ENCODE measurements around the gene MUC4.
"Not testable (repeated sequence)": the region's sequence is repeated elsewhere in the genome, so short reads cannot be mapped to it uniquely, and the experiment has no call there.

Gene MUC4

DNA sequence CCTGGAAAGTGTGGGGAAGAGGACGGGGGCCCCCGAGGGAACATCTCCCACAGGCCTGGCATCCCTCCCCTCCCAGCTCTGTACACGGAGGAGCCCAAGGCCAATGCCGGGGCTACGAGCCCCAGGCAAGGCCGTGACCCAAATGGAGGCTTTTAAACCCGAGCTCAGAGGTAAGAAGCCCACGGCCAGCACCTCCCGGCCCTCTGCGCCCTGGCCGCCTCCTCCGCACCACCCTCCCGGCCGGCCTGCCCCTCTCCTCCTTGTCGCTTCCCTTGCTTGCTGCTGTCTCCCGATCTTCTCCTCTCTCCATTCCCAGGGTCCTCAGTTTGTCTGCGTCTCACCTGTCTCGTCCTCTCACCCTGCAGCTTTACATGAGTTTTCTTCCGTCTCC, 1.3 kb downstream of the MUC4 start:
- no peak for DNase-seq (ENCODE audit: low read depth in 1 of 2, low spot score in 1 of 2)

- no peak for DNase-seq (ENCODE audit: low read depth in 1 of 2, low spot score in 1 of 2)
Measured at GRCh38 chr3:195809796-195810454, 1.8 kb downstream of the MUC4 start.

- DNase-seq (ENCODE audit: low read depth in 1 of 2, low spot score in 1 of 2): no peak
Measured at GRCh38 chr3:195809291-195809785, 2.4 kb downstream of the MUC4 start.

- no peak for DNase-seq (ENCODE audit: low read depth in 1 of 2, low spot score in 1 of 2)
Measured at GRCh38 chr3:195808741-195809290, 2.9 kb downstream of the MUC4 start.

- DNase-seq (ENCODE audit: low read depth in 1 of 2, low spot score in 1 of 2): no peak
Measured at GRCh38 chr3:195807681-195808121, 4.0 kb downstream of the MUC4 start.

DNA sequence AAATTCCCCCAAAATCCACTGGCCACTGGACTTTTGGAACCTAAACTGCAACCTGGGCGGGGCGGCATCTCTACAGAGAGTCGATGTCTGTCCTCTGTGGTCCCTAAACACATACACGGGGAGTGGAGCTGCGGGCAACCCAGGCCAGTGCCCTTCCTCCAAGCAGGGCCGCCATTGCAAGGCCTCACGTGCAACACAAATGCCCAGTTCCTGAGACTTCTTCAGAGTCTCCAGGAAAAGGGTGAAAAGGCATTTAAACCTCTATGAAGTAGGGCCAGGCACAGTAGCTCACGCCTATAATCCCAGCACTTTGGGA, 4.9 kb downstream of the MUC4 start:
- no peak for DNase-seq (ENCODE audit: low read depth in 1 of 2, low spot score in 1 of 2)

GRCh38 chr3:195806211-195806915, 5.4 kb downstream of the MUC4 start:
- no peak for DNase-seq (ENCODE audit: low read depth in 1 of 2, low spot score in 1 of 2)

GRCh38 chr3:195805588-195805987, 6.1 kb downstream of the MUC4 start:
- DNase-seq (ENCODE audit: low read depth in 1 of 2, low spot score in 1 of 2): not testable (repeated sequence)

GRCh38 chr3:195805181-195805580, 6.5 kb downstream of the MUC4 start:
- DNase-seq (ENCODE audit: low read depth in 1 of 2, low spot score in 1 of 2): no peak

- no peak for DNase-seq (ENCODE audit: low read depth in 1 of 2, low spot score in 1 of 2)
Measured at GRCh38 chr3:195803289-195803908, 8.3 kb downstream of the MUC4 start.

DNA sequence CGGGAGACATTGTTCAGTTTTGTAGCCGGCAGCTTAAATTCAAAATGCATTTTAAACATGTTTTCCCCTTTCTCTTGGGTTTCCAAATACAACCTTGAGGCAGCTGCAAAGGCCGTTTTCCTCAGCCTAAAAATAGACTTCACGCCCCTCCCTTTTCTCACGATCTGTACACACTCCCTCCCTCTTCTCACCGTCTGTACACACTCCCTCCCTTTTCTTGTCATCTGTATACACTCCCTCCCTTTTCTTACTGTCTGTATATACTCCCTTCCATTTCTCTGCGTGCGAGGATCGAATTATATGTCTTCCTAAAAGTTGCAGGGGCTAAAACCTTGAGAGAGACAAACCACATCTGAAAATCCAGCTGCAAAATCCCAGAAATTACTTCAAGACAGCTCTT, 8.9 kb downstream of the MUC4 start:
- DNase-seq (ENCODE audit: low read depth in 1 of 2, low spot score in 1 of 2): no peak

DNA sequence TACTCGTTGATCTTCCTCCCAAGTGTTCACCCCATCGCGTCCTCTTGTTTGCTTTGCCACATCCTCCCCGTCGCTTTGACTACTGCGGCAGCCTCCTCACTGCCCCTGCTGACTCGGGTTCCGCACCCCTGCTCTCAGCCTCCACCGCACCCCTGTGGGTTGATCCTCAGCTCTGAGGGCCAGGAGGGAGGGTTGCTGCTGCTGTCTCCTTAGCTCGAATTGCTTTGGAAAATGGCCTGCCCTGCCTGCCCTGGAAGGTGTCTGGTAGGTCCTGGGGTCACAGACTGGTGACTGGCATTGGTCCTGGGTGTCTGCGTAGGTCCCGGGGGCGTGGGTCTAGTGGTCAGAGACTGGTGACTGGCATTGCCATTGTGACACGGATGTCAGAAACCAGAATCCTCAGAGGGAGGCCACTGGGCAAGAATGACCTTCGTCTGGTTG, 9.4 kb downstream of the MUC4 start:
- no peak for DNase-seq (ENCODE audit: low read depth in 1 of 2, low spot score in 1 of 2)

GRCh38 chr3:195801251-195802183, 10.2 kb downstream of the MUC4 start:
- DNase-seq (ENCODE audit: low read depth in 1 of 2, low spot score in 1 of 2): no peak

- DNase-seq (ENCODE audit: low read depth in 1 of 2, low spot score in 1 of 2): no peak
Measured at GRCh38 chr3:195800240-195800639, 11.5 kb downstream of the MUC4 start.

- no peak for DNase-seq (ENCODE audit: low read depth in 1 of 2, low spot score in 1 of 2)
Measured at GRCh38 chr3:195796795-195797194, 14.9 kb downstream of the MUC4 start.

DNA sequence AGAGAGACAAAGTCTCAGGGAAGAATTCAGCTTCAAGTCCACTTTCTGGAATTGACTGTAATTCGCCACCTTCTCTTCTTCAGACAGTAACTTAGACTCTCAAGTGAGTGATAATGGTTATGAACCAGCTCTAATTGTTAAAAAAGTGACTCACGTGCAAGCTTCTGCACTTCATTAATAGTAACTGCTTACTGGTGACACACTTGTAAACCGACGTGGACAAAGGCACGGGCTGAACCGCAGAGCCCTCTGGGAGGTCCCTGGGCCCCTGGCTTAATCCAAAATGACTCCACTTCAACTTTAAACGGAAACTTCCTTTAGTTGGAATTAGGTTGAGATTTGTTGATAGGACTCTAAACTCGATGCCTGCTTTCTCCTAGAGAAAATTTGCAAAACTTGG, 17.0 kb downstream of the MUC4 start:
- DNase-seq (ENCODE audit: low read depth in 1 of 2, low spot score in 1 of 2): no peak

GRCh38 chr3:195792621-195793020, 19.1 kb downstream of the MUC4 start:
- DNase-seq (ENCODE audit: low read depth in 1 of 2, low spot score in 1 of 2): not testable (repeated sequence)

DNA sequence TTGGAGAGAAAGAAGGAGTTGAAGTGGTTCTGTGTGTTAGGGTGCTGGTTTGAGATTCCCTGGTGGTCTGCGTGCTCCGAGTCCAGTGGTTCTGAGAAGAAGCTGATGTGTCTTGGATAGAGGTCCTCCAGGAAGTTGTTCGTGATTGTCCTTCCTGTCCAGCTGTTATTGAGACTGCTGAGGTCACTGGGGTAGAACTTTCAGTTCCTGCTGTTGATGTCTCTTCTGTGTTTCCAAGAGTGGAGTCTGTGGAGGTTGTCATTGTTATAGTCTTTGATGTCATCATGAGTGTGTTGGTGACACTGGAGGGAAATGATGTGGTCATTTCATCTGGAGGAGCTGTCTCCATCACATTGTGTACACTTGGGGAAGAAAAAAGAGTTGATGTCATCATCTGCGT, 20.8 kb downstream of the MUC4 start:
- no peak for DNase-seq (ENCODE audit: low read depth in 1 of 2, low spot score in 1 of 2)

DNA sequence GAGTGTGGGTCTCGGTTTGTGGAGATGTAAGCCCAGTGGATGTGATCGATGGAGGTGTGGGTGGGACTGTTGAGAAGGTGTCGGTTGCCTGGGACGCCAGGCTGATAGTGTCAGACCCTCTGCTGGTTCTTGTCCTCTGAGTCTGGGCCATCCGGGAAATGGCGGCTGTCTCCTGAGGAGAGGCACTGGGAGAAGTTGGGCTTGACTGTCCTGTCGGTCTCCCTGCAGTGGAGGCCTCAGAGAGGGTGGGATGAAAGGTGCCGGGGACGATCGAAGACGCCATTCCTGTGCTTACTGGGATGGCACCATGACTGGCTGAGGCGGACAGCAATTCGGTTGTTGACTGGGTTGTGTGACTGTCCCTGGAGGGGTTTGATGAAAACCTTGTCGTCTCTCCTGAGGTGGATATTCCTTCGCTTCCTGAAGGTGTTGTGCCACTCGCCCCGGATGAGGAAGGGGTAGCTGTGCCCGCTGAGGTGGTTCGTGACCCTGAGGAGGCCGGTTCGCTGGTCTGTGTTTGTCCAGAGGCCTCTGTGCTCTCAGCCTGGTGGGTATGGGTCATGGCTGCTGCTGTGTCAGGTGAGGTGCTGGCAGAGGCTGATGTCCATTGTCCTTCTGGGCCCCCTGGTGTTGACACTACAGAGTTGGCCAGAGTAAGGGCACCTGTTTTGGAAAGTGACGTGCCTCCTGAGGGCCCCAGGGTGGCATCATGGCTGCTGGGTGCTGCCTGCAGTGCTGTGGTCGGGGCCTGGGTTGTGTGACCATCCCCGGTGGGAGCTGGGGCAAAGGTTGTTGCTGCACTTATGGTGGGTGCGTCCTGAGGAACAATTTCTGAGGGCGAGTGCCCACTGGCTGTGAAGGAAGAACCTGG, 22.8 kb downstream of the MUC4 start:
- DNase-seq (ENCODE audit: low read depth in 1 of 2, low spot score in 1 of 2): no peak

All from stimulated activated CD4-positive, alpha-beta T cell treated with anti-CD3 and anti-CD28 coated beads, Interleukin-15, amount 100 ng/mL, for 1 hour (primary cell).